RCC 7860 (cell line): ENCODE data around the gene ZNF674.
A peak's percentile ranks its signal among the peaks of the same experiment; 100 is the strongest.

ENCODE experiments used
- DNase-seq: peaks from one replicate; pipeline ENCODE4 v3.0.0-alpha.2; 2015; ENCODE audit warnings: low spot score
- FAIRE-seq: peaks from 2 replicates; lab custom pipeline; 2012; peaks lifted over from hg19 to GRCh38; lab: Jason Lieb, UNC

ZNF674 gene

DNA sequence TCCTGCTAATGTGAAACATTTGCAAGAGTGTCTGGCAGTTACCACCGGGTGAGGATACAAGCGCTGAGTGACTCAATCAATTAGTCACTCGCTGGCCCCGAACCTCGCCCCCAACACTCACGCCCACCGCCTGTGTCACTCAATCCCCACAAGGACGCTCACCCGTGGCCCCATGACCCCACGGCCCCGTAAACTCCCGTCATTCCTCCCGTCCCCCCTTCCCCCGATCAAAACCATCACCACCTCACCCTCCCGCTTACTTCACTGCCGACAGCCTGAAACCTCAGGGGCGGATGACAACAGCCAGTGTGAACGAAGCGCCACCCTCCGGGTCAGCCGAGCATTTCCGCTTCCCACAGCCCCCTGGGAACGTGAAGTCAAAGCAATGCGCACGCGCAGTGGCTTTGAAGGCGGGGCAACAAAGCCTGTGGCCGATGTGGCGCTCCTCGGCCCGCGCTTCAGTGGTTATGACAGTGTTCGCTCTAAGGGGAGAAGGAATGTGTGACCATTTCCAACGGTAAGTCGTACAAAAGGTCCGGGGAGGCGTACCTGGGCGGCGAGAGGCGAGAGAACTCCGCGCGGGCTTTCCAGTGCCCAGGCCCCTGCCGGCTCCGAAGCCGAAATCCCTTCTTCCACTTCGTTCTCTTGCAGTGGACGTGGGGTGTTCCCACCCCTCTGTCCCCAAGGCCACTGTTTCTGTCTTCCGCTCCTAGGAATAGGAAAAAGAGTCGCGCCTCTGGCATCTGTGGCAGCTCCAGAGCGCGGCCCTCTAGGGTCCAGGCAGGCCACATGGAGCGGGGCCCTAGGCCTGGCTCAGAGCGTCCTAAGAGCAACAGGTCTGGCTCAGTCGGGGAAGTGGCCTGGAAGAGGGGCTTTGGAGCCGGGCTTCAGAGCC, at the start of gene ZNF674:
ZNF674 (minus strand) TSS at position 311 of the 895 bp plus-strand sequence. CDS start 3,334 bp downstream, outside the sequence.
- DNase-seq: peak; percentile 84
- FAIRE-seq: peak; percentile 78

GRCh38 chrX:46589977-46590723, 44.9 kb upstream of the ZNF674 start:
- DNase-seq (peak; percentile 43), FAIRE-seq (peak; percentile 88)

GRCh38 chrX:46588263-46588662, 43.0 kb upstream of the ZNF674 start:
- no peak for FAIRE-seq

GRCh38 chrX:46587753-46588171, 42.5 kb upstream of the ZNF674 start:
- FAIRE-seq (no peak), DNase-seq (no peak)

More at GRCh38 chrX:46588263-46588662, 43.0 kb upstream of the ZNF674 start:
- DNase-seq: peak; percentile 26

GRCh38 chrX:46587158-46587557, 41.9 kb upstream of the ZNF674 start:
- DNase-seq (peak; percentile 14), FAIRE-seq (peak; percentile 31)

DNA sequence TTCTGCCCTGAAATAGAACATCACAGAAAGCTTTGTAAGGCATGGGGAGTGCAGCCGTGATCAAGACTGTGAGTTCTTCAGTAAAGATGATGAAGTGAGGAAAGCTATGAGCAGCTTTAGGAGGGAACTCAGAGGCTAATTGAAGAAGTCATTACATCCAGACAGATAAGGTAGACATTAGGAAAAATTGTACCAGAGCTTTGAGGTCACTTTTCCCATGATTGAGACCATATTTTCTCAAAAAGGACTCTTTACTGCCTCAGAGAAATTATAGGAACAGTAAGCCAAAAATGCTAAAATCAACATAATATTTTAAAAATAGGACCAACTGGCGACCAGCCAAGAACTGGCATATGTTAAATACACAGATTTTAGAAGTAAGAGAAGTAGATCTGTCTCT, 39.5 kb upstream of the ZNF674 start:
- DNase-seq (no peak), FAIRE-seq (no peak)

DNA sequence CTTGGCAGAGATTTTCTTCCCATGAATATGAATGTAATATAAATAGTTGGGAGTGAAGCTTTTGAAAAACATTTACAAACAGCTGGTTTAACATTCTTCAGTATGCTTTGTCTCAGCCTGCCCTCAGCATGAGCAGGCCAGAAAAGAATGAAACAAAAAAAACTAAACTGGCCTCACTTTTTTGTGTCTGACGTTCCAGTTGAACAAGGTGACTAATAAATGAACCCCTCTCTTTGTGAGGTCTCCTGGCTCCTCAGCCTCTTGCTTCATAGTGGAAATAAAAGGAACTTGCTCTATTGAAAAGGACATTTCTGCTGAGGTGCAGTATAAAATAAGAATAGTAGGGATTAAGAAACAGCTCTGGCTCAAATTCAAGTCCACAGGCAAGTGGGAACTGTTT, 37.7 kb upstream of the ZNF674 start:
- DNase-seq (peak; percentile 10), FAIRE-seq (no peak)

DNA sequence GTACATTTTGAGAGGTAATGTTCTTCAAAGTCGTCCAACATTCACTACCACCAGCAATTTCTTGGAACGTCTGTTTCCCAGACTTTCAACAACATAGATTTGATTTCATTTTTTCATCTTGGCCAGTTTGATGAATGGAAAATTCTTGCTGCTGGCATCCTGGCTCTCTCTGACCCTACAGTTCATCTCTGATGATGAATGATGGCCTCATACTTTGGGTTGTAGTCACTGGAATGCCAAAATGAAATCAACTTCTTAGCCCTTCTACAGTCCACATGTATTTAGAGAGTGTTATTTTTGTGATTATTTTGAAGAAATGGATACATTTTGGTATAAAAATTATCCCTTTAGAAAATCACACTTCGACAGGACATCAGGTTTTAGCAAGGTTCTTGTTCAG, 37.1 kb upstream of the ZNF674 start:
- no peak for FAIRE-seq
- peak; percentile 36 for DNase-seq

DNA sequence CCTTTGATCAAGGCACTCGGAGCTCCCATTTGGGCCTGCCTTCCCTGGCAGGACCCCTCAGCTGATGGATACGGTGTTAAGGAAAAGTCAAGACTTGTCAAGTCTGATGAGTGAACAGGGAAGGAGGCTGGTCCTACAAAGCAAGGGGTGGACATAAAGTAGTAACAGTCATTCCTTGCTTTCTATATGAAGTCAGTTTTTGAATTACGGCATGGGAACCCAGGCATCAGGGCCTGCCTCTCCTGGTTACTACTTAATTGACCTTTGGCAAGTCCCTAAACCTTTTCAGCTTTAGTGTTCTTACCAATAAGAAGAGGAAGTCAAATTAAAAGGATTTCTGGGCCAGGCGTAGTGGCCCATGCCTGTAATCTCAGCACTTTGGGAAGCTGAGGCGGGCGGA, 35.4 kb upstream of the ZNF674 start:
- FAIRE-seq: no peak
- no peak for DNase-seq

DNA sequence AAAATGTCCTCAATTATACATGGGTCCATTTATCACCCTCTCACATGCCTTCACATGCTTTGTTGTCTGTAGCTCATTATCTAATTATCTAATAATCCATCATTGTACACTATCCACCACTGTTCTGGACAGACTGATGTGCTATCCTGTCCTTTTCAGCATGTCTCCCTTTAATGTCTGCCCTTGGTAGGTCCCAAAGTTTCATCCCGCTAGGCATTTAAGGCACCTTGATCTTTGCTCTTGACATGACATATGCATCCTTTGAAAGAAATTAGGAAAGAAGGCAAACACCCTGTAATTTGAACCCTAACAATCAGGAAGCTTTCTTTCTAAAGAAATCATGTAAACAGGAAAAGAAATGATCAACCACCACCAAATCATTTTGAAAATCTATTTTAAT, 34.0 kb upstream of the ZNF674 start:
- no peak for FAIRE-seq
- DNase-seq: no peak

DNA sequence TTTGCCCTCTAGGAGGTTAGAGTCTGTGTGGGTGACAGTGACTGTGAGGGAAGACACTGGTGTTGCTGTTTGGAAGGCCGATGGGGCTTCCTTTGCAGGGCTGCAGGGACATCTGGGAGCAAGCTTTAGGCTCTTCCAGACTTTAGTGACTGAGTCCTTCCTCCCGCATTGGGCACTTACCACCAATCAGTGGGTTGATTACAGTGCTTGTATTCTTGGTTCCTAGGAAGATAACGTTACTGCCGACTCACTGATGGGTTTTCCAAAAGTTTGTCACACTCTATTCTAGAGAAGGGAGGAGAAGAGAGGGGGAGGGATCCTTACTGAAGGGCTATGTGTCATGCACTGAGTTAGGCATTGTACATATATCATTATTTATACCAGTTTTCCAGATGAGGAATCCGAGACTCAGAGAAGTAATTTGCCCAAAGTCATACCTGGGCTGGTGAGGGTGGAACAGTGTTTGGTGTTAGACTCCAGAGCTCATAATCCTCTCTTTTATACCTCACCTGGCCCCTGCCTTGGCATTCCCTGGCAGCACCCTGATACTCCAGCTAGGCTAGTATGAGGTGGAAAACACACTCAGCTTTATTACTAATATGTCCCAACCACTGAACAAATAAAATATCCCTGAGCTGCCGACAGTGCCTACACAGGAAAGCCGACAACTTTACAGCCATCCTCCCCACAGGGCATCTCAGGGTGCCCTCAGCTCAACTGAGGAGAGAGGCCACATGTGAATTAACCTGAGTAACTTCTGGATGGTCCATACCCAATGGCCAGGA, 32.2 kb upstream of the ZNF674 start:
- peak; percentile 81 for FAIRE-seq
- DNase-seq: peak; percentile 74

- DNase-seq: no peak
- no peak for FAIRE-seq
Measured at GRCh38 chrX:46576458-46576857, 31.2 kb upstream of the ZNF674 start.

GRCh38 chrX:46575991-46576392, 30.8 kb upstream of the ZNF674 start:
- FAIRE-seq (no peak), DNase-seq (no peak)

DNA sequence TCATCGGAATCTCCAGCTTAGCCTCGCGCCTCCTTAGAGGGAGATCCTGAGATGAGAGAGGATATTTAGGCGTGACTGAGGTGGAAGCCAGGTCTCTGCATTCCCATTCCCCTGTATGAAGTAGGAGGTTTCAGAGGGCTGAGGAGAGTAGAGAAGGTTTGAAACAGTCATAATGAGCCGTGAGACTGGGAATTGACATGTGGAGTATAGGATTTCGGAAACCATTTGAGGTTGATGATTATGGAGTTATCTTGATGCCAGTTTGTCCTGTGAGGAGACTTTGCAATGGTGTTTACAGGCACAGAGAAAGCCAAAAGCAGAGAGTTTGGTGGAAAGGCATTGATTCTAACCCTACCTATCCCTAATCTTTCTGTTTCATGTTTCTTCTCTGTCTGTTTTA, 30.4 kb upstream of the ZNF674 start:
- FAIRE-seq (no peak), DNase-seq (no peak)

GRCh38 chrX:46574774-46575381, 29.7 kb upstream of the ZNF674 start:
- FAIRE-seq: no peak
- no peak for DNase-seq

DNA sequence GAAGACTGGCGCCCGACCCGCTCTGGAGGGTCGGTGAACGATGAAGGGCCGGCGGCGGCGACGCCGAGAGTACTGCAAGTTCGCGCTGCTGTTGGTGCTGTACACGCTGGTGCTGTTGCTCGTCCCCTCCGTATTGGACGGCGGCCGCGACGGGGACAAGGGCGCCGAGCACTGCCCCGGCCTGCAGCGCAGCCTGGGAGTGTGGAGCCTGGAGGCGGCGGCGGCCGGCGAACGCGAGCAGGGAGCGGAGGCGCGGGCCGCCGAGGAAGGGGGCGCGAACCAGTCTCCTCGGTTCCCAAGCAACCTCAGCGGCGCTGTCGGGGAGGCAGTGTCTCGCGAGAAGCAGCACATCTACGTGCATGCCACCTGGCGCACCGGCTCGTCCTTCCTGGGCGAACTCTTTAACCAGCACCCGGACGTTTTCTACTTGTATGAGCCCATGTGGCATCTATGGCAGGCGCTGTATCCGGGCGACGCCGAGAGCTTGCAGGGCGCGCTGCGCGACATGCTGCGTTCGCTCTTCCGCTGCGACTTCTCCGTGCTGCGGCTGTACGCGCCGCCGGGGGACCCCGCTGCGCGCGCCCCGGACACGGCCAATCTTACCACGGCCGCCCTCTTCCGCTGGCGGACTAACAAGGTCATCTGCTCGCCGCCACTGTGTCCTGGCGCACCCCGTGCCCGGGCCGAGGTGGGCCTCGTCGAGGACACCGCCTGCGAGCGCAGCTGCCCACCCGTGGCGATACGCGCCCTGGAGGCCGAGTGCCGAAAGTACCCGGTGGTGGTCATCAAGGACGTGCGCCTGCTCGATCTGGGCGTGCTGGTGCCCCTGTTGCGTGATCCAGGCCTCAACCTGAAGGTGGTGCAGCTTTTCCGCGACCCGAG, 28.9 kb upstream of the ZNF674 start:
- DNase-seq (no peak), FAIRE-seq (no peak)

DNA sequence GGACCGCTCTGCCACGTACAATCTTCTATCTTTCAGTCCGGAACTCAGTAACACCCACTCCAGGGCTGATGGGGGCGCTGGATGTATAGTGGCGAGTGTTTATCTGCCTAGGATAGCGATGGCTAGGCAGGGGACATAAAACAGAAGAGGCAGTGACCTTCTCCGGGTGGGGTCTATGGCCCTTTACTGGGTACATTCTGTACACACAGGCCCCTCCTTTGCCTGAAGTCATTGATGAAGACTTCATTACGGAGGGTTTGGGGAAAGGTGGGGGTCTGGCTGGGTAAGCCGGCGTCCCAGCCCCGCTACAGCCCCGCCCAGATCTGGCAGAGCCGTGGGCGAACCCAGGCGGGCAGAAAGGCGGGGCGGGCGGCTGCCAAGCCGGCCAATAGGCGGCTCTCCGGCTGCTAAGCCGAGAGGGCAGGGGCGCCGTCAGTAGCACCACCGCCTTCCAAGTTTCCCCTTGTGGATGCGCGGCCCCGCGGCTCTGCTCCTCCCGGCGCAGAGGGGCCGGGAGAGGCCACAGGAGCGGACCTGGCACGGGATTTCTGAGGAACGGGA, 28.2 kb upstream of the ZNF674 start, which contains the start of gene CHST7:
CHST7 (plus strand) TSS at position 435 of the 561 bp plus-strand sequence. CDS start 167 bp downstream, outside the sequence.
- peak; percentile 41 for DNase-seq
- FAIRE-seq: no peak

DNA sequence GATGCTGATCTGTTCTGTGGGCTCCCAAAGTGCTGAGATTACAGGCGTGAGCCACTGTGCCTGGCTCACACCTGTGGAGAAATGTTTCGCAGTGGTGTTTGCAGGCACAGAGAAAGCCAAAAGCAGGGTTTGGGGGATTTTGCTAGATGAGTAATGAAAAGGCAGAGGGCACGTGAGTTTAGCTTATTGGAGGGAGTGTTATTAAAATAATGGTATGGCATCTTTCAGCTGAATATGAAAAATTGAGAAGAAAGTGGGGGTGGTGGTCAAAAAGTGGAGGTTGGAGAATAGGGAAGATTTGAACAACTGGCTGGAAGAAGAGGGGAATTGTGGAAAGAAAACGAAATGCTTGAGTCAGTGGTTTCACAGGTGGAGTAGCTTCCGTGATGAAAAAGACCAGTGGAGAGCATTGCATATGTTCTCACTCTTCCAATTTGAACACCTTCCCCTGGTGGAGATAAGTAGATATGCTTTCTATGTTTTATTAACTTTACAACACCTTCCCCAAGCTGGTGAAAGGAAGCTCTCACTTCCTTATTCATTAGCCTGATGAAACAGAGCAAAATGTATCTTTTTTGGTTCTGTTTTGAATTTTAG, 27.2 kb upstream of the ZNF674 start:
- FAIRE-seq (no peak), DNase-seq (no peak)
